ENCODE measurements around the gene GLP1R.

Gene GLP1R

GRCh38 chr6:39102821-39103136 lies 54.2 kb downstream of the GLP1R start:
- no peak for TF ChIP-seq CTCF (IDR thresholded peaks at IDR 0.05; ENCODE audit: insufficient read depth, low read length, missing control alignments)
- ChIA-PET POLR2A (no interaction called here), CTCF (interaction anchor here (1.0 kb wide), 1 partner anchor 200 kb away, joined by 3 read pairs; no protein-coding TSS in a partner anchor)
- no peak overlapping the region for H3K4me3 ChIP-seq (ENCODE audit: low read depth, low read length)
- DNase-seq (ENCODE audit: low read depth, low spot score), result no peak

- no peak for DNase-seq (ENCODE audit: low read depth, low spot score)
- POLR2A ChIA-PET, result no interaction called here
- no peak for TF ChIP-seq CTCF (IDR thresholded peaks at IDR 0.05; ENCODE audit: insufficient read depth, low read length, missing control alignments)
- CTCF ChIA-PET, result no interaction called here
- no peak overlapping the region for H3K4me3 ChIP-seq (ENCODE audit: low read depth, low read length)
Observed at GRCh38 chr6:39104528-39104927, 55.9 kb downstream of the GLP1R start.

GRCh38 chr6:39107034-39107433 lies 58.5 kb downstream of the GLP1R start:
- DNase-seq (ENCODE audit: low read depth, low spot score), result no peak
- ChIA-PET CTCF (no interaction called here), POLR2A (no interaction called here)
- TF ChIP-seq CTCF (IDR thresholded peaks at IDR 0.05; ENCODE audit: insufficient read depth, low read length, missing control alignments), result no peak
- no peak overlapping the region for H3K4me3 ChIP-seq (ENCODE audit: low read depth, low read length)

GRCh38 chr6:39107641-39108040 lies 59.1 kb downstream of the GLP1R start:
- no peak overlapping the region for H3K4me3 ChIP-seq (ENCODE audit: low read depth, low read length)
- ChIA-PET CTCF (no interaction called here), POLR2A (no interaction called here)
- no peak for DNase-seq (ENCODE audit: low read depth, low spot score)
- no peak for TF ChIP-seq CTCF (IDR thresholded peaks at IDR 0.05; ENCODE audit: insufficient read depth, low read length, missing control alignments)

- no peak for DNase-seq (ENCODE audit: low read depth, low spot score)
- ChIA-PET CTCF (no interaction called here), POLR2A (no interaction called here)
- no peak for TF ChIP-seq CTCF (IDR thresholded peaks at IDR 0.05; ENCODE audit: insufficient read depth, low read length, missing control alignments)
- H3K4me3 ChIP-seq (ENCODE audit: low read depth, low read length), result no peak overlapping the region
Observed at GRCh38 chr6:39108041-39108839, 59.7 kb downstream of the GLP1R start.

- CTCF ChIA-PET, result no interaction called here
- no peak overlapping the region for H3K4me3 ChIP-seq (ENCODE audit: low read depth, low read length)
- no peak for TF ChIP-seq CTCF (IDR thresholded peaks at IDR 0.05; ENCODE audit: insufficient read depth, low read length, missing control alignments)
- DNase-seq (ENCODE audit: low read depth, low spot score), result no peak
- POLR2A ChIA-PET, result no interaction called here
Observed at GRCh38 chr6:39111280-39111679, 62.7 kb downstream of the GLP1R start.
